ENCODE data around the gene NIPAL3.

- TF ChIP-seq TAF1 (IDR thresholded peaks at IDR 0.05; ENCODE audit: low read depth, low read length) (no peak), PAX5 (IDR thresholded peaks at IDR 0.05; ENCODE audit: insufficient read depth, low read length, severe bottlenecking) (no peak), POLR2A (IDR thresholded peaks at IDR 0.05; ENCODE audit: low read depth, low read length) (no peak), SPI1 (IDR thresholded peaks at IDR 0.05; ENCODE audit: low read depth, low read length) (no peak)
Measured at GRCh38 chr1:24501371-24502064, 85.9 kb downstream of the NIPAL3 start.

Data from GM12891 (cell line).